IPS-18a (cell line): Measurements from ENCODE around the gene CALHM3.

Experiments used
- H3K27ac ChIP-seq: one replicate; pipeline ENCODE4 v1.5.1; 2013; ENCODE audit warnings: low read length
- H3K27me3 ChIP-seq: one replicate; pipeline ENCODE4 v1.6.1; 2013; ENCODE audit warnings: mild to moderate bottlenecking, low read length; ENCODE audit not compliant: control insufficient read depth, insufficient read depth
- H3K36me3 ChIP-seq: one replicate; pipeline ENCODE4 v1.6.1; 2013; ENCODE audit warnings: low read depth, low read length; ENCODE audit not compliant: control insufficient read depth
- H3K4me1 ChIP-seq: one replicate; pipeline ENCODE4 v1.6.1; 2013; ENCODE audit warnings: low read depth, low read length; ENCODE audit not compliant: control insufficient read depth
- H3K4me3 ChIP-seq: one replicate; pipeline ENCODE4 v1.5.1; 2013; ENCODE audit warnings: low read length
- H3K9ac ChIP-seq: one replicate; pipeline ENCODE4 v1.6.1; 2013; ENCODE audit warnings: mild to moderate bottlenecking, low read length, moderate library complexity
- H3K9me3 ChIP-seq: one replicate; pipeline ENCODE4 v1.6.1; 2013; ENCODE audit warnings: low read depth, low read length; ENCODE audit not compliant: control insufficient read depth

CALHM3 gene

DNA sequence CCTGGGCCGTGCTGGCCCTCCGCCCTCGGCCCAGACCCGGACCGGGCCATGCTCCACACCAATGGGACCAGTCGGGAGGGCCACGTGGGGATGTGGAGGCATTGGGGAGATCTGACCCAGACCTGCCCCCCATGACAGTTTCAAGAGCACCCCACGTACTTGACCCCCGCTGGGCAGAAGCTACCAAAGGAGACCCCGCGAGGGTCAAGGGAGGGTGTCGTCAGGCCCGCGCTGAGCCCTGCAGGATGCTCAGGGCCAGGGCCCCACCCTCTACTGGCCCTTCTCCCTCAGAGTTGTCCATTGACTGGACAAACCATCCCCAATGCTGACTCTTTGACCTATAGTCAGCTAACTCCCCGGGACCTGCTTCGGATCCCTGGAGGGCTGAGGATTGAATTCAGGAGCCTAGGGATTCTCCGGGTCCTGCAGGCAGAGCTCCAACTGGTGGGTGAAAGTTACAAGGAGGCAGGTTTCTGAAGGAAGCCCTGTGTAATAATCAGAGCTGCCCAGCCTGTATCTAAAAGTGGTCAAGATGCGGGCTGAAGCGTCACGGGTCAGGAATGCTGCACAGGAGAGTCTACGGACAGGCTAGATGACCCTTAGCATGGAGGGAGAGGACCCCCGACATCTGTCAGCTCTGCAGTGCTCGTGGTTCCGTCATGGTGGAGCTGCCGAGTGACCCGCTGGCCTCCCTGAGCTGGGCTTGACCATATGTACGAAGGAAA, 26.4 kb downstream of the CALHM3 start:
- Histone ChIP-seq H3K27ac (no peak overlapping the region), H3K9ac (no peak overlapping the region), H3K9me3 (no peaks in the 10 kb centered on the region), H3K27me3 (no peaks in the 10 kb centered on the region), H3K4me1 (no peaks in the 10 kb centered on the region), H3K36me3 (peaks cover 2% of the 10 kb centered on the region), H3K4me3 (no peak overlapping the region)

DNA sequence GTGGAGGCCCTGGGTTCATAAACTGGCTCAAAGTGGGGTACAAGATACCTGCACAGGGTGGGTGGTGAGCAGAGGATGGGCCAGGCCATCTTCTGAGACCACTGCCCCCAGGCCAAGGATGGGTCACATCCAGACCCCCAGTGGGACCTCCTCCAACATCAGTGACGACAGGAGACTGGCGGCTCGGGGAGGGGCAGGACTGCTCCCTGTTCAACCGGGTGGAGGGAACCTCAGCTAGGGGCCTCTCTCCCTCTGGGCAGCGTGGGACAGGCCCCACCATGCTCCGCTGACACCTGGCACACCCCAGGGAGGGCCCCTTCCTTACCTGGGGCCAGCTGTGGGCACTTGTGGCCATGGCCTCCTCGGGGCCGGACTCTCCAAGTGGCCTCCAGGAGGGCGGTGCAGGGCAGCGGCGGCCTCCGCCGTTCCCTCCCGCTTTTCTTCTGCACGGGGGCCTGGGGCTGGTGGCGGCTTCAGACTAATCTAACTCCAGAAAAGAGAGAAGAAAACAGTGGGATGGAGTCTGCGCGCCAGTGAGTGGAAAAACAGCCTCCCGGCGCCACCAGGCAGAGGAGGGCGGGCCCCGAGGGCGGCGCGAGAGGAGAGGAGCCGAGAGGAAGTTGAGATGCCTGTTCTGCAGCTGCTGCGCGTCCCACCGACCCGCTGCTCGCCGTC, 27.1 kb downstream of the CALHM3 start, which contains the start of gene CALHM2:
Gene CALHM2, minus strand, starts transcription at position 540 of the 675 bp plus-strand sequence. CDS start 2,429 bp downstream, outside the sequence.
- H3K27me3 ChIP-seq: no peaks in the 10 kb centered on the region
- no peaks in the 10 kb centered on the region for H3K9me3 ChIP-seq
- no peaks in the 10 kb centered on the region for H3K4me1 ChIP-seq
- peaks cover 8% of the 10 kb centered on the region for H3K36me3 ChIP-seq
- no peak within 1 kb of the TSS for H3K4me3 ChIP-seq
- H3K27ac ChIP-seq: no peak within 1 kb of the TSS
- H3K9ac ChIP-seq: no peak within 1 kb of the TSS

DNA sequence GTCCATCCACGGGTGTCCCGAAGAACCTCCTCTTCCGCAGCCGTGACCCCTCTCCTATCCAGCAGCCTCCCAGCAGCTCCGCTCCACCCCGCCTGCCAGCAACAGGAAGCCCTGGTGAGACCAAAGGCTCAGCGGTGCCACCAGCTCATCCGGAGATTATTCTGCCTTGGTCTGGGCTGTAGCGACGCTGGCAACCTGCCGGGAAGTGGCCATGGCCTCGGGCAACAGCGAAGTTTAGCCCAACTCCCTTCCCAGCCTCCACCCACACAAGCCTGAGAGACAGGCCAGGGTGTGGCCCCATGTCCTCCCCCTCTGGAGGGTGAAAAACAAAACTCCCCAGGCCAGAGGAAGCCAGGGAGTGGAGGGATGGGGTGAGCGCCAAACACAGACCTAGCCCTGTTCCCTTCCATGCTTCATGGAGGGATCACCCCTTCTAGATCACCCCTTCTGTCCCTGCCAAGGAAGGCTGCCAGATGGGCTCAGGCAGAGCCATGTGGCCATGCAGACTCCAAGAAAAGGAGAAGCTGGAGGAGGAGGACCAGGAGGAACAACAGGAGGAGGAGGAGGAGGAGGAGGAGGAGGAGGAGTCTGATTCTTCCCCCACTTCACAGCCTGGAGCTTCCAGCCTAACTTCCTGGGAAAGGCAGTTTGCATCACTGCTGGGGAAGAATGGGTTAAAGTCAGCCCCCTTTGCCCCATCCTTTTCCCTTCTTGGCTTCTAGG, 27.8 kb downstream of the CALHM3 start:
- no peak overlapping the region for H3K4me3 ChIP-seq
- no peaks in the 10 kb centered on the region for H3K9me3 ChIP-seq
- no peaks in the 10 kb centered on the region for H3K4me1 ChIP-seq
- H3K9ac ChIP-seq: no peak overlapping the region
- H3K27me3 ChIP-seq: no peaks in the 10 kb centered on the region
- no peak overlapping the region for H3K27ac ChIP-seq
- H3K36me3 ChIP-seq: peaks cover 8% of the 10 kb centered on the region

DNA sequence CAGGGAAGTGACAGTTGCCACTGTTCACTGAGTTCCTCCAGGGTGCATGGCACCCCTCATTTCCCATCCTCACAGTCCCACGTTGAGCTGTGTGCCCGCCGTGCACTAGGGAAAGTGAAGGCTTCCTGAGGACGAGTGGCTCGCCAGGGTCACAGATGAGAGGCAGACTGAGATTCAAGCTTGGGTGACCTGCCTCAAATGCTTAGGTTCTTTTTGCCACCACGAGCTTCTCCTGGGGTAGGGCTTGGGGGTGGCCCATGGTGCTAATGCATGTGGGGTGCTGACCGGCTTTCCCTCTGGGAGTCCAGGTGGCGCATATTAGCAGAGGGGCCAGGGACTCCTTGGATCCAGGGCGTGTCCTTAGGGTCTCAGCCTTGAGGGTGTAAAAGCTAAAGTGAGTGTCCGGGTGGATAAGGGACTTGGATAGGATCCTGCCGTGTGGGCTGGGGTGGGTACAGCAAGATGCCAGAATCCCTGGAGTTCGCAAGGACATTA, 28.8 kb downstream of the CALHM3 start:
- Histone ChIP-seq H3K27ac (no peak overlapping the region), H3K4me1 (no peaks in the 10 kb centered on the region), H3K27me3 (no peaks in the 10 kb centered on the region), H3K9ac (no peak overlapping the region), H3K4me3 (no peak overlapping the region), H3K36me3 (peaks cover 14% of the 10 kb centered on the region), H3K9me3 (no peaks in the 10 kb centered on the region)

DNA sequence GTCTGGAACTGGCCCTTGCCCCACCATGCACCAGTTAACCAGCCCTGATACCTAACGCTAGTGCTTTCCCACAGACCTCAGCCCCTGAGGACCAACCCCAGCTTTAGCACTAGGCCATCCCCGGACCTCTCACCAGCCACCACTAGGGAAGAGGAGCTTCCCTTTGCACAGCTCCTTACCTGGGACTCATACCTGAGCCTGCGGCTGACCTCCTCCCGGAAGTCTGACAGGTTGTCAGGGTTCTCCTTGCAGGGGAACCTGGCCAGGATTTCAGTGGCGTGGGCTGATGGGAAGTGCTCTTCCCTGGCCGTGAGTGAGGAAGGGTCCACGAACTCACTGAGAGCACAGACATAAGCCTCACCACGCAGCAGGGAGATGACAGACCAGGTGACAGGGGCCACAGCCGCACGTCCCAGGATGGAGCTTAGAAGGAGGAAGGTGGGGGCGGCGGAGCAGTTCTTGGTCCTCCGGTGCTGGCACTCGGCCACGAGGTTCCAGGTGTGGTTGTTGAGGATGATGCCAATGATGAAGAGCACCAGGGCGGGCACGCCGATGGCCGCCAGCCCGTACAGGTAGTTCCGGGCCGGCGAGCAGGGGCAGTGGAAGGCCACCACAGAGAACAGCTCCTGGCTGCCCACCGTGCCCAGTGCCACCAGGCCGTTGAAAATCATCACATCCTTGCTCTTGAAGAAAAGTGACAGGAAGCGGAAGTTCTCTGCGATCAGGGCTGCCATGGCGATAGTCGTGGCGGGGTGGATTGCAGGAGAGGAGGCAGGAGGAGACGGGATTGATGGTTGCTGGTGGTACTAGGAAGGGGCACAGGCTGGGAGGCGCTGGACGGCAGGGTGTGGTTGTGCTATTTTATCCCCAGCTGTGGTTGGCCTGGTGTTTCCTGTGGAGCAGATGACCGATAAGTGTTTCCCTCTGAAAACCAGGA, 29.6 kb downstream of the CALHM3 start:
- Histone ChIP-seq H3K4me1 (no peaks in the 10 kb centered on the region), H3K27ac (no peak overlapping the region), H3K9me3 (no peaks in the 10 kb centered on the region), H3K9ac (no peak overlapping the region), H3K36me3 (peaks cover 22% of the 10 kb centered on the region), H3K27me3 (no peaks in the 10 kb centered on the region), H3K4me3 (no peak overlapping the region)

DNA sequence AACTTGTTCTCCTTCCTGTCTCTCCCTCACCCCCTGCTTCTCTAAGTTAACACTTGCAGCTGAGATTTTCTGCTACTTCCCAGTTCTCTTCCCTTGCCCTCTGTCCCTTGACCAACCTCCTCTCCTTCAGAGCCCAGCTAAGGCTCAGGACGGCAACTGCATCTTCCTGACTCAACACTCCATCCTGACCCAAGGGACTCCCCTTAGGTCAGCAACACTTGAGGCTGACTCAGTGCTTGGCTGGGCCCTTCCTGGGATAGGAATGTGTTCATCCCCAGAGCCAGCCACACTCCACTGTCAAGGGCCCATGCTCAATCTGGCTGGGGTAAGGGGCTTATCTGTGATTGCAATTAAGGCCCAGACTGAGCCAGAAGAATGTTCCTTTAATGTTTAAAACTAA, 30.3 kb downstream of the CALHM3 start:
- H3K4me1 ChIP-seq: no peaks in the 10 kb centered on the region
- H3K9me3 ChIP-seq: no peaks in the 10 kb centered on the region
- no peaks in the 10 kb centered on the region for H3K27me3 ChIP-seq
- H3K36me3 ChIP-seq: peaks cover 29% of the 10 kb centered on the region
- H3K27ac ChIP-seq: no peak overlapping the region
- no peak overlapping the region for H3K9ac ChIP-seq
- no peak overlapping the region for H3K4me3 ChIP-seq

DNA sequence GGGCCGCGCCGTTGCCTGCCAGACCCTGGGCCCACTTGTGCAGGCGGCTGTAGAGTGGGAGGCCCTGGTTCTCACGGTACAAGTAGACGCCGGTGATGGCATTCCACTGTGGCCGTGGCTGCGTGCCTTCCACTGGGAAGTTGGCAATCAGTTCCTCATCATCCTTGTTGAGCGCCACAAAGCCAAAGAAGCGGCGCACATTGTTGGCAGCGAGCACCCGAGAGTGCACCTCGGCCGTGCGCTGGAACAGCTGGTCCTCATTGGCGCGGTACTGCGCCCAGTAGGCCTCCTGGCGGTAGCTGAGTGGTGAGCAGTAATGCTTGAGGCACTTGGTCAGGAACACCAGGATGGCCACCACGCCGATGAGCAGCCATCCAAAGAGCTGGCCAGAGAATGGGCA, 31.9 kb downstream of the CALHM3 start:
- no peak overlapping the region for H3K4me3 ChIP-seq
- H3K4me1 ChIP-seq: no peaks in the 10 kb centered on the region
- no peak overlapping the region for H3K27ac ChIP-seq
- no peaks in the 10 kb centered on the region for H3K9me3 ChIP-seq
- no peak overlapping the region for H3K9ac ChIP-seq
- H3K36me3 ChIP-seq: peaks cover 44% of the 10 kb centered on the region
- no peaks in the 10 kb centered on the region for H3K27me3 ChIP-seq

DNA sequence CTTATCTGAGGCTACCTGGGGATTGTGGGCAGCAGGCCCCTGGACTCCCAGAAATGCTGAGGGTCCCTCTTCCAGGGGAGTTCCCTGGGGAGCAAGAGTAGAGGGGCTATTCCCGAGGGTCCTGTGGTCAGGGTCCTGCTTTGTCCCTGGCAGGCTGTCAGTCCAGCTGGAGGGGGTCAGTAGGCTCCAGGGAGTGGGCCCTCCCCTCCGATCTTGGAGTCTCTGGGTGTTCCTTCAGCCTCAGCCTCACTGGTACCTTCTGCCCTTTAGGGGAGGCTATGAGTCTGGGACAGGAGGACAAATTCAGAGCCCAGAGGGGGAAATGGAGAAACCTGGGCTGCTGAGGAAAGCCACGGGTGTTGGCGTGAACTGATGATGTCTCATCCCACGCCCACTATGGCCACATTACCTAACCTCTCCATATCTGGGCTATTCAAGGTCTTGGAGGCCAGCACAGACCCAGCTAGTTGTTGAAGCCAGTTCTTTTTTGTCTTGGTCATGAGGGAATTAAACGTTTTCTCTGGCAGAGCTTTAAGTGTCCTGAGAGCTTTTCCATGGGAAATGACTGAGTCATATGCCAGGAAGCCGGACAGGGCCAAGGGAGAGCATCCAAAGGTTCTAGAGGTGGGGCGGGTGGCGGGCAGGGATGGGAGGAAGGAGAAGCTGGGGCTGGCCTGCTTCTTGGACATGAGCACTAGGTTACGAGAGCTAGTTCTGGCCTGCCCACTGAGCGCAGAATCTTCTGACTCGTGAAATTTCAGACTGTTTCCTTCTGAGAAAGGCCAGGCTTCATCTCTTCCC, 33.1 kb downstream of the CALHM3 start:
- Histone ChIP-seq H3K4me3 (no peak overlapping the region), H3K4me1 (no peaks in the 10 kb centered on the region), H3K9ac (no peak overlapping the region), H3K36me3 (peaks cover 53% of the 10 kb centered on the region), H3K9me3 (no peaks in the 10 kb centered on the region), H3K27me3 (no peaks in the 10 kb centered on the region), H3K27ac (no peak overlapping the region)

DNA sequence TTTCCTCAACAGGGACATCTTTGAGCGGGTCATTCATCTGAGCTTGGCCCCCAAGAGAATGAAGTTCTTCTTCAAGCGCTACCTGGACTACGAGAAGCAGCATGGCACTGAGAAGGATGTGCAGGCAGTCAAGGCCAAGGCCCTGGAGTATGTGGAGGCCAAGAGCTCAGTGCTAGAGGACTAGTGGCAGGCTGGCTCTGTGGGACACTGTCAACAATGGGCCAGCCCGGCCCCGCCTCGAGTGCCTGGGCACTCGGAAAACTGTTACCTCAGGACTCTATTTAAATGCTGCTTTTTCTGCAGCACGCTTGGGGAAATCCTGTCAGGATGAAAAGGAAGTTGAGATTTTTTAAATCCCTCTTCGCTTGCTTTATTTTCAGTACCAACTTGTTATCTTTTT, 33.7 kb downstream of the CALHM3 start:
- Histone ChIP-seq H3K9me3 (no peaks in the 10 kb centered on the region), H3K4me1 (no peaks in the 10 kb centered on the region), H3K36me3 (peaks cover 58% of the 10 kb centered on the region), H3K4me3 (no peak overlapping the region), H3K27me3 (no peaks in the 10 kb centered on the region), H3K9ac (no peak overlapping the region), H3K27ac (no peak overlapping the region)

DNA sequence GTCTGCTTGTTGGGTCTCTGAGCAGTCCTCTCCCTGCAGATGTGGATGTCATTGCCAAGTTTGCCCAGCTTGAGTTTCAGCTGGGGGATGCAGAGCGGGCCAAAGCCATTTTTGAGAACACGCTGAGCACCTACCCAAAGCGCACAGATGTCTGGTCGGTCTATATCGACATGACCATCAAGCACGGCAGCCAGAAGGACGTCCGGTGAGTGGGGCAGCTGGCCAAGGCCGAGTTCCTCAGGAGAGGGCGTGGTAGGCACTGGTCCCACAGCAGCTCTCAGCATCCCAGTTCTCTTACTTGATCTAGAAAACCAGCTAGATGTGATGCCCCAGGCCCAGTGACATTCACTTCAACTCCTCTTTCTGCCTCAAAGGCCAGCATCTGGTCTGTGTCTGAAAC, 34.6 kb downstream of the CALHM3 start:
- no peak overlapping the region for H3K4me3 ChIP-seq
- no peaks in the 10 kb centered on the region for H3K4me1 ChIP-seq
- peaks cover 67% of the 10 kb centered on the region for H3K36me3 ChIP-seq
- no peak overlapping the region for H3K27ac ChIP-seq
- H3K27me3 ChIP-seq: no peaks in the 10 kb centered on the region
- no peaks in the 10 kb centered on the region for H3K9me3 ChIP-seq
- H3K9ac ChIP-seq: no peak overlapping the region
